Raji (cell line): Measurements from ENCODE around the gene IQCF5.

Experiments used
- POLR2A ChIP-seq: IDR thresholded peaks from 2 replicates; pipeline ENCODE4 v1.6.1; 2011; ENCODE audit warnings: low read depth, low read length, control low read depth; ENCODE audit not compliant: insufficient read depth

IQCF5 gene

DNA sequence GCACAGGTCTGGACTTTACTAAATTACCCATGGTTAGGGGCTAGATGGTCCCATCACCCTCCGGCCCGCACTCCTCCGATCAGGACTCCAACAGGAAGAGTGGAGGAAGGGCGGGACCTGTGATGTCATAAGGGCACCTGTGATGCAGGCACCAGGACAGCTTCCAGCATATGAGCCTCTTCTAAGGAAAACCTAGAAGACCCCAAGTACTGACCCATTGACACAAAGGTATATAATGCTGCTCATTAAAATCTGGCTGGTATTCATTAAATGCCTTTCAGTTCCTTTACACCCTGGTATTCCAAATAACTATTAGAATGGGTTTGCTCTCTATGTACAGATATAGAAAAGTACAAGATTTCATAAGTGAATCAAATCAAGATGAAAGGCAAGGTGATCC lies at the start of gene IQCF5:
TSS of gene IQCF5 (minus strand) at position 101 of the 400 bp plus-strand sequence. CDS start at position 31, 70 bp downstream.
- no peak for TF ChIP-seq POLR2A

GRCh38 chr3:51921081-51921578 lies 45.7 kb upstream of the IQCF5 start:
- no peak for TF ChIP-seq POLR2A

DNA sequence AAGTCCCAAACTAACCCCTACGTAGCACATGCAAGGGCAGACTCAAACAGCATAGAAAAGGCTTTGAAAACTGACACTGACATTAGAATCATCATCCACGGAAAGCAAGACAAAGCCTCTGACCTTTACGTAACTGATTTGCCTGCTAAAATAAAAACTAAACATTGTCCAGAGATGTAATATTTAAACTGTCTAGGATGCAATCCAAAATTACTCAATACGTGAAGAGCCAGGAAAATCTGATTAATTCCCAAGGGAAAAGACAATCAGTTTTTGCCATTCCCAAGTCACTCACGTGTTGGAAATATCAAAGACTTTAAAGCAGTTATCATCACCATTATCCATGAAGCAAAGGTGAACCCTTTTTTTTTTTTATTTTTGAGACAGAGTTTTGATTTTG lies 41.0 kb upstream of the IQCF5 start:
- TF ChIP-seq POLR2A = no peak

GRCh38 chr3:51908026-51908425 lies 32.6 kb upstream of the IQCF5 start:
- TF ChIP-seq POLR2A = no peak

DNA sequence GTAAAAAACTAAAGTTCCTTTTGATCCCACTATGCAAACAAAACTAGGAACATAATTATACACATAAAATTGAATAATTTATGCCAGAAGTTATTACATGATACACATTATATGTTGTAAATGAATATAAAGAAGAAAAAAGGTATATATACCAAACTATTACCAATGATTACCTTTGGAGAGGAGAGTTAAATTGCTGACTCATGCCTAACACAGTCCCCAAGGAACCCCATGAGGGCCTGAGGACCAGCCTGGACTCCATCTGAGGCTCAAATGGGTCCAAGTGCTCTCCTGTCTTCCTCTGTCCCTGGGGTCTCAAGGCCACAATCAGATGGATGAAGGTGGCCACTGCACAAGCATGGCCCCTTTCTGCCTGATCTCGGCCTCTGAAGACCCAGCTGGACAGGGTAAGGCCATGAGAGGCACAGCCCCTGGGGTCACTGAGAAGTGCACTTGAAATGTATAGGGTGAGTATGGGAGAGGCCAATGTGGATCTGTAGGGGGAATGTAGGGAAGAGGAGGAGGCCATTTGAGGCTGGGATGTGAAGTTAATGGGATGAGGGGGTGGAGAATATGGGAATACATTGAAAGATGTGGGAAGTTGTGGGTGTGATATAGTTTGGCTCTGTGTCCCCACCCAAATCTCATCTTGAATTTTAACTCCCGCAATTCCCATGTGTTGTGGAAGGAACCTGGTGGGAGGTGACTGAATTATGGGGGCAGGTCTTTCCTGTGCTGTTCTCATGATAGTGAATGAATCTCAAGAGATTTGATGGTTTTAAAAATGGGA lies 28.8 kb upstream of the IQCF5 start:
- TF ChIP-seq POLR2A = no peak

DNA sequence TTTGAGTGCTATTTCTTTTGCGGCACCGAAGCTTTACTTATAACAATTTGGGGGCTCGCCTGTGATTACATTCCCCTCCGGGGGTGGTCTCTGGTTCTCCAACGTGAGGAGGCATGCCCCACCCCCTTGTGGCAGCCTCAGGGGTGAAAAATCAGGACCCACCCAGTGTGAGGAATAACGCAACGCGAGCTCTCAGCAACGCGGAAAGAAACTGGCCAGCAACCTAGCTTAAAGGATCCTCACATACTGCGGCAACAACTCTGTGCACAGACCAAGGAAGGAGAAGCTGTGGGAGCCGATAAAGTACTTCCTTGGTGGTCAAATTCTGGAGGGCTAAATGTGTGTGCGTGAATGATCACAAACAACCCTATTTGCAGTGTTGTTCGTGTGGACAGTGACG lies 22.0 kb upstream of the IQCF5 start:
- TF ChIP-seq POLR2A = no peak

DNA sequence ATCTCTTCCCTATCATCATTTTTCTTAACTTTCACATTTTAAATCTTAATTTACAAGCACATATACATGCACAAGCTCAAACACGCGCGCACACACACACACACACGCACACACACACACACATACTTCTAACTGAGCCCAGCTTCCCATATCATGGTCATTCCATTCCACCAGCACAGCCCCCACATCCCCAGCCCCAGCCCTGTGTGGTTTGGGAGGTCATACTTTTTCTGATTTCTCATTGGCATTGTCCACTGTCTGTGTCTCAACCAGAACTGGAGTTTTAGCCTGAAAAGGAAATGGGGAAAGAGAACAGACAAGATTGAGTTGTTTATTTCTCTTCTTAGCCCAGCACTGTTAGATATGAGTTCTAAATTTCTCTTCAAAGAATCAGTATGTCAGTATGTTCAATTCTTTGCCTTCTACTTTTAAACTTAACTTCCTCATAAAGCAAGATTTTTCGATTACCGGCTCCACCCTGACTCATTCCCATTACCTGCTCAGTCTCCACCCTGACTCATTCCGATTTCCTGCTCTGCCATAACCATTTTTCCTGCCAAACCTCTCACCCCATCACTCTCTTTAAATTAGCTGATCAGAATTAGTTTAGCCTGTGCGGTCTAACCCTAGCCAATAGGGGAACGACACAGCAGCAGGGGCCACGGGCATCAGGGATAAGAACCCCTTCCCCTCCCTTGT lies 21.4 kb upstream of the IQCF5 start:
- TF ChIP-seq POLR2A = no peak

GRCh38 chr3:51894939-51895338 lies 19.5 kb upstream of the IQCF5 start:
- TF ChIP-seq POLR2A = no peak

- no peak for TF ChIP-seq POLR2A
Observed at GRCh38 chr3:51894391-51894790, 19.0 kb upstream of the IQCF5 start.

- TF ChIP-seq POLR2A = no peak
Observed at GRCh38 chr3:51891242-51892039, 16.0 kb upstream of the IQCF5 start.

DNA sequence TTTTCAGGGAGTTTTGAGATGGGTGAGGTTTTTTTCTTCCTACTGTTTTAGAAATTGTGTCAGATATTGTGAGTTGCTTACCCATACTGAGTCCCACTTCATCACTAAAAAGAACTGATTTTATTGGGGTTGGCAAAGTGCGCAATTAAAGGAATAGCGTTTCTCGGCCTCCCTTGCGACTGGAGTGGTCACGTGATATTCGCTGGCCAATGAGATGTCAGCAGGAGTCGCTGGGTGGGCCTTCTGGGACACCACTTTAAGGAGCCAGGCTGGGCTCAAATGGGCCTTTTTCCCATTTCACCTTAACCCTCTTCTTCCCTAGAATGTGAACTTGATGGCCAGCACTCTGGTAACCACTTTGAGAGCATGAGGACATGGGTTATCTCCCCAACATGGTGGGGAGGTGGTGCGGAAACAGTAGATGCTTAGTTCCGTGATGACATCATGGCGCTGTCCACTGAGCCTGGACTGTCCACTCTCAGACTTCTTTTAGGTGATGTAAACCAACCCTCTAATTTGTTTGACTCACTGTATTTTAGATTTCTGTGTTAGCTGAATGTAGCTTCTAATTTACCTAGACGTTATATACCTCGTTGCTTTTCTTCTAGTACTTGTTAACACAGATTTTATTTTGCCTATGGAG lies 13.2 kb upstream of the IQCF5 start:
- no peak for TF ChIP-seq POLR2A

DNA sequence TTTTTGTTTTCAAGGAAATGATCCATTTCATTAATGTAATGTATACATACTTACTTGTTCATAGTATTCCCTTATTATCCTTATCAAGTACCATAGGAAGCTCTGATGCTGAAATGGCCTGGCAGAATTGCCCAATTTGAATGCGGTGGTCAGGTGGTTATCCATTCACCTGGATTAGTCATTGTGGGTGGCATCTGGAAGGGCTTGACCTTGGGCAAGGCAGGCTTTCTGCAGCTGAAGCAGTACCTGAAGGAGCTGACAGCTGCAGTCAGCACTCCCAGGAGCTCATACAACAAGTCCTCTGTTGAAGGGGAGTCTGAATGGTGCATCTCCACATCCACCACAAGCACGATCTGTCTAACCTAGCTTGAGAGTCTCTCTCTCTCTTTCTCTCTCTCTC lies 12.2 kb upstream of the IQCF5 start:
- no peak for TF ChIP-seq POLR2A

DNA sequence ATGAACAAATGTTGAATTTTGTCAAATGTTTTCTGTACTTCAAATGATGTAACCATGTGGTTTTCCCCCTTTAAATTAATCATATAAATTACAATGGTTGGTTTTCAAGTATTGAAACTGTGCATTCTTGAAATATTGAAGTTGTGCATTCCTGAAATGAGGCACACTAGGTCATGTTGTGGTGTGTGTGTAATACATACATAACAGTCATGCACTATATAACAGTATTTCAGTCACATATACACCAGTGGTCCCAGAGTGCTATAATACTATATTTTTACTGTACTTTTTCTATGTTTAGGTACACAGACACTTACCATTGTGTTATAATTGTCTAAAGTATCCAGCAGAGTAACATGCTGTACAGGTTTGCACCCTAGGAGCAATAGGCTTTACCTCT lies 11.0 kb upstream of the IQCF5 start:
- no peak for TF ChIP-seq POLR2A

DNA sequence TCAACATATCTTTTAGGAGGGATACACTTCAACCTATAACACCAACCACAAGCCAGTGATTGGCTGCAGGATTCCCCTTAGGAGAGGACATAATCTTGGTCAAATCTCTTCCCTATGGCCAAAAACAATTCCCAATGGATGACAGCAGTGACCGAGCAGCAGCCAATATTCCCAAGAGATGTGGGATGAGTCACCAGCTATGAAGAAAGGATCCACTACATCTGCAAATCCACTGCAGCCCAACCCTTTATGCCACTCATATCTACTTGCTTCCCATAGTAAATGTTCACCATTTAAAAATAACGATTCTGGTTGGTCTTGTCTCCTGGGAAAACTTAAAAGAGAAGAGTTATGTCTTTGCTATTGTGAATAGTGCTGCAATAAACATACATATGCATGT lies 4.5 kb upstream of the IQCF5 start:
- TF ChIP-seq POLR2A = no peak

- no peak for TF ChIP-seq POLR2A
Observed at GRCh38 chr3:51876186-51876585, 785 bp upstream of the IQCF5 start.

DNA sequence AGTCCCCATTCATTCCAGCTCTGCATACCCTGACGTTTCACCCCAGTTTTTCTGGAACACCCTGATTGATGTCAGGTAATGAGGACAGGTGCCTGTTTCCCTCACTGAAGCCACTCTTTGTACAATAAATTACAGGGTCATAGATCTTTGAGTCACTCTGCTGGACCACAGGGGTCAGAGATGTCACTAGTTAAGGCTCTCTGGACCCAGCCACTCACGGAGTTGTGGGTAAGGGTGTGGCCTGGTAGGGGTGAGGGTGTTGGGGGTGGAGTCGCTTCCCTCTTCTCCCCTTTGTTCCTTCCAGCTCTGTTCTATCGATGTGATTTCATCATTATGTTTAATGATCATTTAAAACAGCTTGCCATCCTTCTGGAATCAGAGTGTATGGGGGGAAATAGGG lies 512 bp downstream of the IQCF5 start:
- TF ChIP-seq POLR2A = no peak

- no peak for TF ChIP-seq POLR2A
Observed at GRCh38 chr3:51874411-51874810, 990 bp downstream of the IQCF5 start.
